NCI-H1105 (cell line): ENCODE results near the gene GHRL.

Source experiments
- DNase-seq: peaks from one replicate; lab custom pipeline; 2025; lab: John Stamatoyannopoulos, UW

Gene GHRL

GRCh38 chr3:10327592-10327991 lies 34.8 kb upstream of the GHRL start:
- DNase-seq = no peak

- no peak for DNase-seq
Measured at GRCh38 chr3:10322352-10322710, 29.6 kb upstream of the GHRL start.

- DNase-seq = no peak
Measured at GRCh38 chr3:10321630-10322351, 29.0 kb upstream of the GHRL start.

- DNase-seq = no peak
Measured at GRCh38 chr3:10320320-10320677, 27.6 kb upstream of the GHRL start.

DNA sequence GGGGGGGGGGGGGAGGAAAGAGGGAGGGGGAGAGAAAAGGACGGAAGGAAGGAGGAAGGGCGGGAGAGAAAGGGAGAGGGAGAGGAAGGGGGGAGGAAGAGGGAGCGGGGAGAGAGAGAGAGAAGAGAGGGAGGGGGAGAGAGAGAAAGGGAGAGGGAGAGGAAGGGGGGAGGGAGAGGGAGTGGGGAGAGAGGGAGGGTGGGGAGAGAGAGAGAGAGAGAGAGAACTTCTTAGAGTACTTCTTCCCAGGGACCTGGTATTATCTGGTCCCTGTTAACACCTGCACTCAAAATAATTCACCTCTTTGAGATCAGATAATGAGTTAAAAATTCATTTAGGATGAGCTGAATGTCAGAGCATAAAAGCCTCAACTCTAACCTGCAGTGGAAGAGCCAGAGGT lies 27.1 kb upstream of the GHRL start:
- DNase-seq = no peak

GRCh38 chr3:10319251-10319650 lies 26.5 kb upstream of the GHRL start:
- no peak for DNase-seq

DNA sequence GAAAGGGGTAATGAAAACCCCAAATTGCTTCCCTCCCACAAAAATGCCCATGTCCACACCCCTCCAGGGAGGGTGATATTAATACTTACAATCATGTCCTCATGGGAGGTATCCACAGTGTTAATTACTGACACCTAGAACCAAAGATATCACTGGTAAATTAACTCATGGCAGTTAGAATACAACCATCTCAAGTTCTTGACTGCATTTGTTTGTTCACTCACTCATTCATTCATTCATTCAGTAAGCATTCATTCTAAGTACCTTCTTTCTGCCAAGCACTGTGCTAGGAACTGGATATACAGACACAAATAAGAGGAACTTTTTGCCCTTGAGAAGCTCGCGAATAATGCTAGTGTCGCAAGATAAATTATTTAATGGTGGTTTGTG lies 25.2 kb upstream of the GHRL start:
- DNase-seq = no peak

GRCh38 chr3:10317311-10317960 lies 24.7 kb upstream of the GHRL start:
- no peak for DNase-seq

DNA sequence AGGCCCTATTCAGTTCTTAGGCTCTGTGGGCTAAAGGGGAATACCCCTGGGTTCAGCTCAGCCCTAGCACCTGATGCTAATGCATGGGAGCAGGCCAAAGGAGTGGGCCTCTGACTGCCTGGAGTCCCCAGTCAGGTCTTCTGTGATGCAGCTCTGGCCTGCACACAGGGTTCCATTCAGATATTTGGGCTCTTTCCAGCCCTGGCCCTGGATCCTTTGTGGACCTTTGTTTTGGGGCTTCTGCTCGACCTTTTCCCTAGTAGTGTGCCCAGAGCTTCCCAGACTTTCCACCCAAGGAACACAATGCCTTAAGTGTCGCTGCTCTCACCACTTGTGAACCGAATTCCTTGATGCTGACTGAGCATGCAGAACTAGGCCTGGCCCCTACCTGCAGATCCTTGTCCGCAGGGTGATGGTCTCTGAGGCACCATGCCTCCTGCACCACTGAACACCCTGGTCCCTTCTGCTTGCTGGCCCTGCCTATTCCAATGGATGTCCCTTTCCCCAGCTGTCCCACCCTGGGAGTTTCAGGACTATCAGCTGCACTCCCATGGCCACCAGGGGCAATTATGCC lies 23.1 kb upstream of the GHRL start:
- no peak for DNase-seq

DNA sequence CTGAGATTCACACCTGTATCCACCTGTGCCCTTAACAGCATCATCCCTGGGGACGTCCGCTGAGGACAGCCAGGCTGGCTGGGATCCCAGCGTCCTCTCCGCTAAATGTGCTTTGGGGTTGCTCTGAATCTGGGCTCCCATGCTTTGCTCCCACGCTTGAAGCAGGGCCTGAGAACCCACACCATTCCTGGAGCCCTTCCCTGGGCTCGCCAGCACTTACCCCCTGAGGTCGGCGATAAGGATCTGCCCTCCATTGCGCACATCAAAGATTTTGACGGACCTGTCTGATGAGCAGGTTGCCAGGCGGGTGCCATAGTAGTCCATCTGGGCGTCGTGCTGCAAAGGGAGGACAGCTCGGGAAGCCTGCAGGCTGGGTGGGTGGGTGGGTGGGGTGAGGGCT lies 22.4 kb upstream of the GHRL start:
- no peak for DNase-seq

GRCh38 chr3:10312861-10313260 lies 20.1 kb upstream of the GHRL start:
- DNase-seq = no peak

- no peak for DNase-seq
Measured at GRCh38 chr3:10312391-10312790, 19.6 kb upstream of the GHRL start.

- no peak for DNase-seq
Measured at GRCh38 chr3:10311710-10312109, 19.0 kb upstream of the GHRL start.

- no peak for DNase-seq
Measured at GRCh38 chr3:10310578-10310977, 17.8 kb upstream of the GHRL start.

GRCh38 chr3:10309736-10310135 lies 17.0 kb upstream of the GHRL start:
- DNase-seq = no peak

DNA sequence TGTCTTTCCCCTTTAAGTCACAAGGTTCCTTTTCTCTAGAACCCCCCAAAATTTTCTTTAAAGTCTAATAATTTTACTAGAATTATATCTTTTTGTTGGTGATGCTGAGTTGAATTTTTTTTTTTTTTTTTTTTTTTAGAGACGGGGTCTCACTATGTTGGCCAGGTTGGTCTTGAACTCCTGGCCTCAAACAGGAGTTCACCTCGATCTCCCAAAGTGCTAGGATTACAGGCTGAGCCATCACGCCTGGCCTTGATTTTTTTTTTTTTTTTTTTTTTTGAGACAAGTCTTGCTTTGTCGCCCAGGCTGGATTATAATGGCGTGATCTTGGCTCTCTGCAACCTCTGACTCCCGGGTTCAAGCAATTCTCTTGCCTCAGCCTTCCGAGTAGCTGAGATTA lies 15.9 kb upstream of the GHRL start:
- DNase-seq = no peak

DNA sequence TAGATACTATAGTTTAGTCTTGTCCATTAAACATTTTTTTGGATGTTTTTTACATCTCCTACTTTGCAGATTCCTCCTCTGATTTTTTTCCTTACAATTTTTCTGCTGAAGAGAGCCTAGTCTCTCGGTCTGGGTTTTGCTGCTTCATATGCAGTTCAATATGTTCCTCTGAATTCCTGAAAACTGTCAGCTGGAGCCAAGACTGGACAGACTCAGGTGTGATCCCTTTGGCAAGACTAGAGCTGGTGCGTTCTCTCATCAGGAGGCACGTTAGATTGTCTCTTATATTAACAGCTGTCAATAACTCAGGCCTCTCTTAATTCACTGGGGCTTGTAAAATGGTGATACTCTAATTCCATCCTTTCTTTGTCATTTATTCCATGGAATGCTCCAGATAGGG lies 13.4 kb upstream of the GHRL start:
- DNase-seq = no peak

DNA sequence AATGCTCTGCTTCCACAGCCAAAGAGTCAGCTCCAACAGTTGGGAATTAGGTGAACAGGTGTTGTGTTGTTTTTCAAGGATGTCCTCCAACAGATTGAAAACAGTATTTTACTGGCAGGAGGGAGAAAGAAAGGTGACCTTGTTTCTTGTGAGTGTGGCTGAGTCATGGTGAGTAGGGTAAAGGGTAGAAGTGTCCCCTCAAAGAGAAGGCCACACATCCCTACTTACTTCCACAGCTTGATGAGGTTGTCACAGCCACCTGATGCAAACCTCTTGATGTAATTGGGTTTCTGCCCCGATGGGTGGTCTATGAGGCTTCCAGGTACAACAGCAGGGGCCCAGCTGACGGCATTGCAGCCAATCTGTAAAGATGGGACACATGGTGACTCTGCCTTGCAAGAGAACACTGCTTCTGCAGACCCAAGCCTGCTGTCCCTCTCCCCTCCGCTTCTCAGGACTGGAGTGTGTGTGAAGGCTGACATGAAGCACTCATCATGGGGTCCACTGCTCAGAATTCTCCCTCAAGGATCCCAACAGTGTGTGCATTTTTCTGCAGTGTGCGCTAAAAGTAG lies 12.7 kb upstream of the GHRL start:
- DNase-seq = no peak

DNA sequence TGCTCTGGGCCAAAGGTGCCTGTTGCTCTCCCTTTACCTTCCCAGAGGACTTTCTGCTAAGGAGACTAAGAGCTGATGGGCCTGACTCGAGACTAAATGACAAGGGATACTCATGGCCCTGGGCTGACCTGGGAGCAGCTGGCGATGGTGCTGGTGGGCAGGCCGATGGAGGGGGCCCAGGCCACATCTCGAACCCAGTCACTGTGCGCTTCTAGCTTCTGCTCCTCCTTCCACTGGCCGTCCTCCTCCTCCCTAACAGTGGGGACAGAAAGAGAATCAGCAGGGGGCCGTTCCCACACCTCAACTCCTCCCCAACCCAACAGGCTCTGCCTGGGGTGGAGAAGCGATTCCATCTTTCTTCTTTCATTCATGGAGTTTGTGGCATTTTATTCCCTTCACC lies 12.2 kb upstream of the GHRL start:
- no peak for DNase-seq

- no peak for DNase-seq
Measured at GRCh38 chr3:10303785-10304184, 11.0 kb upstream of the GHRL start.

GRCh38 chr3:10303105-10303504 lies 10.4 kb upstream of the GHRL start:
- no peak for DNase-seq

- no peak for DNase-seq
Measured at GRCh38 chr3:10300087-10300486, 7.3 kb upstream of the GHRL start.

DNA sequence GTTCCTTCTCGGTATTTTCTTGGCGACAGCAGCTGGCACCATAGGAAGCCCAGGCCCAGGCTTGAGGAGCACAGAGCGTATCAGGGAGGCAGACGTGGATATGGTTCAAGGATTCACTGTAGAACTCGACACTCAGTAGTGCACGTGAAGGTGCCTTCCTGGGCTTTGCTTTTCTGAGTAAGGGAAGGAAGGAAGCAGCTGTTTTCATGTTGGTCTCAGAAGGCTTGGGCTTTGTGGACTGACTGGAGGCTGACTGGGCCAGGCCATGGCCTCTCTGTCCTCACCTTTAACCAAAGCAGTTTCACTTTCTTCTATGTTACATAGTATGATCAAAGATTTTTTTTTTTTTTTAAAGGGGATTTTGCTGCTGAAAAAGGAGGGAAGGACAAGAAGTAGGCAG lies 6.9 kb upstream of the GHRL start:
- DNase-seq = no peak

DNA sequence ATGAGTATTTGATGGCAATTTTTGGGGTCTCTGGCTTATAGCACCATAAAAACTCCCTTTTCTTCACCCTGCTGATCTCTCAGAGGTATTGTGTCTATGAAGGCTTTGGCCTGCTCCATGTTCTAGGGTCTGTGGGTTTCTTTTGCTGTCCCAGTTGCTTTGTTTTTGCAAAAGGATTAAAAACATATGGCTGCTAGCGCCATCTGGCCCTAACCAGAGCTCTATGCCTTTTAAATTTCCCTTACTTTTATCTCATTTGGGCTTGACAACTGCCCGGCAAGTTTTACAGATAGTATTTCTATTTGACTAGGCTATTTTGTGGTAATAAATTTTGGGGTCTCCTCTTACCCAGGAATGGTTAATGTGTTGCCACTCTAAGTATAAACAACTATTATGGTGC lies 6.4 kb upstream of the GHRL start:
- DNase-seq = no peak
